ENCODE data around the gene SP100.
"Not testable (repeated sequence)": the region's sequence is repeated elsewhere in the genome, so short reads cannot be mapped to it uniquely, and the experiment has no call there.

SP100 gene

GRCh38 chr2:230457793-230458192 lies 41.8 kb downstream of the SP100 start:
- no peak for DNase-seq (ENCODE audit: low read depth in 2 of 2)

GRCh38 chr2:230459216-230459615 lies 43.2 kb downstream of the SP100 start:
- no peak for DNase-seq (ENCODE audit: low read depth in 2 of 2)

GRCh38 chr2:230471074-230471473 lies 55.1 kb downstream of the SP100 start:
- DNase-seq (ENCODE audit: low read depth in 2 of 2): no peak

DNA sequence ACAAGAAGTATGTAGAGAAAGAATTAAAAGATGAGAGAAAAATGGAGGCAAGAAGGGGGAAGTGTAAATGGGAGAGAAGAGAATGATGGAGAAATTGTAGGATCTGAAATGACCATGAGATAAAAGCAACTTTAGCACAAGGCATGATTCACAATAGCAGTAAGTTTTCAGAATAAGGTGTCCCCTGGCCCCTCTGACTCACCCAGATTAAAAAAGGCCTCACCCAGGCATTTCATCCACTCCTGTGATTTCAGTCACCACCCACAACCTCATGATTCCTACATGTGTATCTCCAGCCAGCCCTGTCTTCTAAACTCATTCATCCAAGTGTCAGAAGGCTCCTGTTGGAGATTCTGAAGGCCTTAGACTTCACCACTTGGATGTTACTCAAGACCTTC lies 56.6 kb downstream of the SP100 start:
- peak in 1 of 2 donors; percentile 1 for DNase-seq (ENCODE audit: low read depth in 2 of 2)

DNA sequence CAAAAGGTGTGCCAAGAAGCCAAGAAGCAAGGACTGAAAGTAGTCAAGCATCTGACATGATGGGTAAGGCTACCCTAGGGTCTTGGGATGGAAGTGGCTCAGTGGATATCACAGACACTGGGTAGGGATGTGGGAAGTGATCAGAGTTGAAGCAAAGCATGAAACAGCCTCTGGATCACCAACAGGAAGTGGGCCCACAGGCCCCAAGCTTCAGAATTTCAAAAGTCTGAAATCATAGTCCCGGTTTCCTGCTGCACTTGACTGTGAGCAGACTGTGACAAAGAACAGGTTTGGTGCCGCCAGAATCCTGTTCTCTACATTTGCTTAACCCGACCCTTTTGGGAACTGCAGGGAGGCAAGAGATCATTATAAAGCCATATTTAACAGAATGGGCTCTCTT lies 57.4 kb downstream of the SP100 start:
- no peak for DNase-seq (ENCODE audit: low read depth in 2 of 2)

DNA sequence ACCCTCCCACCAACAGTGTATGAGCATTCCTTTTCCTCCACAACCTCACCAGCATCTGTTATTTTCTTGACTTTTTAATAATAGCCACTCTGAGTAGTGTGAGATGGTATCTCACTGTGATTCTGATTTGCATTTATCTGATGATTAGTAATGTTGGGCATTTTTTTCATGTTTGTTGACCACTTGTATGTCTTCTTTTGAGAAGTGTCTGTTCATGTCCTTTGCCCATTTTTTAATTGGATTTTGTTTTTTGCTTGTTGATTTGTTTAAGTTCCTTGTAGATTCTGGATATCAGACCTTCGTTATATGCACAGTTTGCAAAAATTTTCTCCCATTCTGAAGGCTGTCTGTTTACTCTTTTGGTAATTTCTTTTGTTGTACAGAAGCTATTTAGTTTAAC lies 59.1 kb downstream of the SP100 start:
- no peak for DNase-seq (ENCODE audit: low read depth in 2 of 2)

DNA sequence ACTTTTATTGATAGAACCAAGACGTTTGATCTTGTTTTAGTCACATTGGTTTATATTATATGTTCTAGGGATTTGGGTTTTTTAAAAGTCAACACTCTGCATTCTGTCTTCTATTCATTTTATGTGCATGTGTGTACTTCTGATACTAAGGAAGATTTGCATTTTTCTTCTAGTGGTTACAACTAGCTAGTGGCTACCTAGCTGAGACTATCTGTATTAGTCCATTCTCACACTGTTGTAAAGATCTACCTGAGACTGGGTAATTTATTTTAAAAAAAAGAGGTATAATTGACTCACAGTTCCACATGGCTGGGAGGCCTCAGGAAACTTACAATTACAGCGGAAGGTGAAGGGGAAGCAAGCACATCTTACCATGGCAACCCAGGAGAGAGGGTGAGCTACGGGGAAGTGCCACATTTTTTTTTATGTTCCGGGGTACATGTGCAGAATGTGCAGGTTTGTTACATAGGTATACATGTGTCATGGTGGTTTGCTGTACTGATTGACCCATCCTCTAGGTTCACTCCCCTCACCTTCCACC lies 69.9 kb downstream of the SP100 start:
- no peak for DNase-seq (ENCODE audit: low read depth in 2 of 2)

- not testable (repeated sequence) for DNase-seq (ENCODE audit: low read depth in 2 of 2)
These were observed 75.2 kb downstream of the SP100 start for GRCh38 chr2:230491219-230491618.

- DNase-seq (ENCODE audit: low read depth in 2 of 2): no peak
These were observed 76.1 kb downstream of the SP100 start for GRCh38 chr2:230492107-230492506.

DNA sequence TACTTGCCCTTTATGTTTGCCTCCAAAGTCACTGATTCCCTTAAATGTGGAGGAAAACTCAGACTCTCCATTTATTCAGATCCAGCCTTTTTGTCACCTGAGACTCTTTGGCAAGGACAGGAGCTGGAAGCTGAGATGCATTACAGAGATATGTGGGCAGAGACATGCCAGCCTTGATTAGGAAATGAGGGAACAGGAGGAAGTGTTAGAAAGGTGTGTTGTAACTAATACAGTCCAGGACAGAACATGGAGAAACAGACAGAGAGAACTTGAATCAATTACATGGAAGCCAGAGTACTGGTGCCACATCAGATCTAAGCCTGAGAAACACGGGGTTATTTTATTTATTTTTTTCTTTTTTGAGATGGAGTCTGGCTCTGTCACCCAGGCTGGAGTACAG lies 79.0 kb downstream of the SP100 start:
- no peak for DNase-seq (ENCODE audit: low read depth in 2 of 2)

DNA sequence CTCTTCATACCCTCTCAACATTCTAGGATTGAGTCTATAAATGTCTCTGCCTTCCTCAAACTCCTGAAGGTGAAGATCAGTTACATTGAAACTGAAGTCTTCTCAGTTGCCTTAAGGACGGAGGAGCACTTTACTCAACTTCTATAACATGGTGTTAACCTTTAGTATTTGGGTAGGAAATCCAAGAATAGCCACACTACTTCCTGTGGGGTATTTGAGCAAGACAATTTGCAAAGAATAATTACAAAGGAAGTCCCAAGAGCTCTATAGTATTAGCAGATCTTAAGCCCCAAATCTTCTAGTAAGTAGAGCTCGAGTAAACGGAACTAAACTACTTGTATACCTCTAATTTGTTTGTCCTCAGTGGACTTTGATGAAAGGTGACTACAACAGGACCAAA lies 80.9 kb downstream of the SP100 start:
- no peak for DNase-seq (ENCODE audit: low read depth in 2 of 2)

- no peak for DNase-seq (ENCODE audit: low read depth in 2 of 2)
These were observed 82.6 kb downstream of the SP100 start for GRCh38 chr2:230498506-230499107.

DNA sequence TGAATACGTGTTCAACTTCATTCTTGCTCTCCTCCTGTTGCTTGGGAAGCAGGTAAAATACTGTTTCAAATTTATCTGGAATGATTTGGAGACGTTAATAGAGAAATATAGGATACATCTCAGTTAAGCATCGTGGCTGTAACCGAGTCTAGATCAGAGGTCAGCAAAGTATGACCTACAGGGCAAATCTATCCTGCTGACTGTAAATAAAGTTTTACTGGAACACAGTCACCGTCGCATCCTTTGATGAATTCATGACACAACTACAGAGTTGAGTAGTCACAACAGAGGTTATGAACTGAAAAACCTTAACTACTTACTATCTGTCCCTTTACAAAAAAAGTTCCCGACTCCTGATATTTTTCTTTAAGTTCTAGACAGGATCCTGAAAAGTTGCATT lies 86.6 kb downstream of the SP100 start:
- DNase-seq (ENCODE audit: low read depth in 2 of 2): no peak

DNA sequence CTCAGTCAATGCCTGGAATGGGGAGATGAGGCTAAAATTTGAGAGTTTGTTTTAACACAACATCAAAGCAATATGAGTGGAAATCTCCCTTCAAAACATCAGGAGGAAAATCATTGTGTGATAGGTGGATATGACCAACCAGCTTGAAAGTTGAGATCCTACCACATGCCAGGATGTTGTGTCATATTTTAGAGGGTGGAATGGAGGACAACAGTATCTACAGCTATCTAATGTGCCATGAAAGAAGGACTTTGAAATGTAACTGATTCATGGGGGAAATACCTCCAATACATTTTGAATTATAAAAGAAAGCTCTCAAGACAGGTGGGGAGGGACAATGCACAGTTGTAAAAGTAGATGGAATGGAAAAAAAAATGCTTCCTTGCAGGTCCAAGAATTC lies 87.8 kb downstream of the SP100 start:
- no peak for DNase-seq (ENCODE audit: low read depth in 2 of 2)

DNA sequence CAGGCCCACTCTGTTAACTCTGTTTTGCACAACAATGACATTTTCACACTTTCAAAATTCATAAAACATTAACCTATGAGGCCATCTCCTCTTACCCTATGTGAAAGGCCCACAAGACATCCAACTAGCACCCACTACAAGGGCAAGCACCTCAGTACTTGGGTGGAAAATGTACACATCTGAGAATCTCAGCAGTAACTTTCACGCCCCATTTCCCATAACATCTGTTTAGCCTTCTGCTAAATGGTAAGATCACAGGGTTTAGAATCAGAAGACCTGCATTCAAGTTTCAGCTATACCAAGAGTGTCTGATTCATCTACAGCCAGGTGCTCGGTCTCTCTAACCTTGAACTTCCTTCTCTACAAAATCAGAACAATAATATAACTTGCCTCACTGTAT lies 89.2 kb downstream of the SP100 start:
- DNase-seq (ENCODE audit: low read depth in 2 of 2): no peak

- no peak for DNase-seq (ENCODE audit: low read depth in 2 of 2)
These were observed 97.2 kb downstream of the SP100 start for GRCh38 chr2:230512955-230513748.

GRCh38 chr2:230520061-230520874 lies 104.3 kb downstream of the SP100 start:
- no peak for DNase-seq (ENCODE audit: low read depth in 2 of 2)

DNA sequence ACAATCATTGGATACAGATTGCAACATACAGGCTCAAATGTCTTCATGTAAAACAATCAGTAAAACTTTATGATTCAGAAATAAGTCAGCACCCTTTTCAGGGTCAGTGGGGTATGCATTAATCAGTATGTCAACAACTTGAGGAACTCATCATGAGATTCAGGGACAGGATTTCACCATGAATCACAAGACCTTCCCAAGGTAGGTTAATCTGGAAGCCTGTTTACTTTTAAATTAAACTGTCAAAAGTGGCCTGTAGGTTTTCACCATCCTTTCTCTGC lies 104.8 kb downstream of the SP100 start:
- no peak for DNase-seq (ENCODE audit: low read depth in 2 of 2)

DNA sequence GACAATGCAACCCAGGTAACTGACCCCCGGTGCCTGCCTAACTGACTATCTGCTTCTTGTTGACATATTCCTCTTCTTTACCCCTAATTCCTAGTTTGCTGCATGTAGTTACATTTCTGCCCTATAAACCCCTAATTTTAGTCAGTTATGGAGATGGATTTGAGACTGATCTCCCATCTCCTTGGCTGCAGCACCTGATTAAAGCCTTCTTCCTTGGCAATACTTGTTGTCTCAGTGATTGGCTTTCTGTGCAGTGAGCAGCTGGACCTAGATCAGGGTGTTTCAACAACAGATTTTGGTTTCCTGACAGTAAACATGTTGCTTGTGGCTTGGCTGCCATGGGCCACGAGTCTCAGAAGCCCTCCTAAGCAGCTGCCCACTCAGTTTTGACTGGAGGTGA lies 105.4 kb downstream of the SP100 start:
- no peak for DNase-seq (ENCODE audit: low read depth in 2 of 2)

DNA sequence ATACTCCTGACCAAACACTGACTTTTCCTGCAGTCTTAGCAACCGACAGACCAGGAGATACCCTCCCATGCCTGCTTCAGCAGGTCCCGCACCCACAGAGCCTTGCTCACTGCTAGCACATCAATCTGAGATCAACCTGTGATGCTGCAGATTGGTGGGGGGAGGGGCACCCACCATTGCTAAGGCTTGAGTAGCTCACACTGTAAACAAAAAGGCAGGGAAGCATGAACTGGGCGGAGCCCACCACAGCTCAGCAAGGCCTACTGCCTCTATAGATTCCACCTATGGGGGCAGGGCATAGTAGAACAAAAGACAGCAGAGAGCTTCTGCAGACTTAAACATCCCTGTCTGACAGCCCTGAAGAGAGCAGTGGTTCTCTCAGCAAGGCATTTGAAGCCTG lies 109.7 kb downstream of the SP100 start:
- DNase-seq (ENCODE audit: low read depth in 2 of 2): no peak

DNA sequence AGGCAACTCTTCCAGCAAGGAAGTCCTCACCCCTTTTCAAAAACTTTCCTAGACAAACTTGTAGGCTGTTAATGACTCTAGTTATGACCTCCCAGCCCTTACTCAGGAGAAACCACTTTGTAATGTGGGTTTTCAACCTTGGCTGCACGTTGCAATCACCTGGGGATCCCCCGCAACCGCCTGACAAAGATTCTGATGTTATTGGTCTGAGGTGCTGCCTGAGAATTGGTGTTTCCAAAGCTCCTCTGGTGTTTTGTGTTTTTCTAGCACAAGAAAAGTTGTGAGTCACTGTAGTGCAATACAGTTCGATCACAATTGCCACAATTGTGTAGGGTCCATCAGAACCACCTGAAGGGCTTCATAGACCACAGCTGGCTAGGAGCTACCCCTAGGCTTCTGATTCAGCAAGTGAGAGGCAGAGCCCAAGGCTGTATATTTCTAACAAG lies 121.6 kb downstream of the SP100 start:
- no peak for DNase-seq (ENCODE audit: low read depth in 2 of 2)

- DNase-seq (ENCODE audit: low read depth in 2 of 2): no peak
These were observed 124.3 kb downstream of the SP100 start for GRCh38 chr2:230540332-230540731.

DNA sequence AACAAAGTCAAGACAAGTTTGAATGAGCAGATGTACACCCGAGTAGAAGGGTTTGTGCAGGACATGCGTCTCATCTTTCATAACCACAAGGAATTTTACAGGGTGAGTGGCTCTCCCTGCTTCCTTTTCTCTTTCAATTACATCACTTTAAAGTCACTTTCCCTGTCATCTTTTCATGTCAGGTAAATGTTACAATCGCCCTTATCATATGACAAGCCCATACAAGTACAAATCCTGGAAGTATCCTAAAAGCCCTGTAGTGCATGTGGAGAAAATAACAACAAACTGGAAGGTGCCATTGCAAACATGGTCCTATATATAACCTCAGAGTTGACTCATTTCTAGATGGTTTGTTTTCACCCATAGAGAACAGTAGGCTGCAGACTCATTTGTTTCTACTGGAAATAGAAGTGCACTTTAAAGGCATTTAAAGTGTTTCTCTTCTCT lies 126.0 kb downstream of the SP100 start:
- no peak for DNase-seq (ENCODE audit: low read depth in 2 of 2)
